Sigmoid colon (tissue), 4 donors: ENCODE results near the gene PRKCA.

Experiments used
- EP300 ChIP-seq, 4 donors: sonication (generic); formaldehyde crosslinking; IDR thresholded peaks; one replicate each; pipeline ENCODE4 v1.6.1; 2017; ENCODE audit warnings: antibody characterized with exemption in 4 of 4
- POLR2A ChIP-seq, 2 donors: fragments of 450-650 bp; IDR thresholded peaks; one replicate each; pipeline ENCODE4 v1.6.1; 2016; ENCODE audit warnings: antibody characterized with exemption in 2 of 2, mild to moderate bottlenecking in 2 of 2, moderate library complexity in 2 of 2
- POLR2AphosphoS5 ChIP-seq, 4 donors: sonication (generic); formaldehyde crosslinking; IDR thresholded peaks; one replicate each; pipeline ENCODE4 v1.6.1; 2017; ENCODE audit warnings: antibody characterized with exemption in 4 of 4
- TF ChIP-seq, protein P1 (sequence below), 4 experiments: fragments of 450-650 bp in 3 of 4; fragments of 200-600 bp in 1 of 4; IDR thresholded peaks; one replicate each; pipeline ENCODE4 v1.5.1; 2016 to 2019; ENCODE audit warnings: antibody characterized with exemption in 4 of 4, mild to moderate bottlenecking in 3 of 4, moderate library complexity in 2 of 4

DNA sequence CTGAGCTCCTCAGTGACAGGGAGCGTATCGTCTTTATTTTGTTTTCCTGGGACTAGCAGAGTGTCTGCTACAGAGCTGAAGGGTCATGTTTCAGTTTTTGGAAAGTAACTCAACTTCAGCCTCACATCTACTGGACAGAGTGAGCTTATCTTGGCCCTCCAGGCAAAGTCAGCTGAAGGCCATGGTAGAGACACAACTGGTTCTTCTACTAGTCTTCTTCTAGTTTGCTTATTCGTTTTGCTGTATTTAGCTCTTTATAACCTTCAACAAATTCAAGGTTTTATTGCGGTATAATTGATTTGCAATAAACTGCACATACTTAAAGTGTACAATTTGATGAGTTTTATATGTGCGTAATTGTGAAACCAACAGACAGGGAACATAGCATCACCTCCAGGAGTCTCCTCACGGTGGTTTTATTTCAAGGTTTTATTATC is 6.1 kb upstream of the PRKCA start:
- TF ChIP-seq, protein P1, sequence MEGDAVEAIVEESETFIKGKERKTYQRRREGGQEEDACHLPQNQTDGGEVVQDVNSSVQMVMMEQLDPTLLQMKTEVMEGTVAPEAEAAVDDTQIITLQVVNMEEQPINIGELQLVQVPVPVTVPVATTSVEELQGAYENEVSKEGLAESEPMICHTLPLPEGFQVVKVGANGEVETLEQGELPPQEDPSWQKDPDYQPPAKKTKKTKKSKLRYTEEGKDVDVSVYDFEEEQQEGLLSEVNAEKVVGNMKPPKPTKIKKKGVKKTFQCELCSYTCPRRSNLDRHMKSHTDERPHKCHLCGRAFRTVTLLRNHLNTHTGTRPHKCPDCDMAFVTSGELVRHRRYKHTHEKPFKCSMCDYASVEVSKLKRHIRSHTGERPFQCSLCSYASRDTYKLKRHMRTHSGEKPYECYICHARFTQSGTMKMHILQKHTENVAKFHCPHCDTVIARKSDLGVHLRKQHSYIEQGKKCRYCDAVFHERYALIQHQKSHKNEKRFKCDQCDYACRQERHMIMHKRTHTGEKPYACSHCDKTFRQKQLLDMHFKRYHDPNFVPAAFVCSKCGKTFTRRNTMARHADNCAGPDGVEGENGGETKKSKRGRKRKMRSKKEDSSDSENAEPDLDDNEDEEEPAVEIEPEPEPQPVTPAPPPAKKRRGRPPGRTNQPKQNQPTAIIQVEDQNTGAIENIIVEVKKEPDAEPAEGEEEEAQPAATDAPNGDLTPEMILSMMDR (IDR thresholded peaks at IDR 0.05) = no peak
- TF ChIP-seq POLR2AphosphoS5 (IDR thresholded peaks at IDR 0.05) (no peak), POLR2A (IDR thresholded peaks at IDR 0.05) (no peak), EP300 (IDR thresholded peaks at IDR 0.05) (no peak)
